Measurements from ENCODE around the gene NLRC5. TPM values are rescaled to one million over a fixed set of nuclear protein-coding genes. Genes with fewer than 3 reads are reported as not detected.

The NLRC5 gene
- total and polyA plus RNA-seq, 9 of the 15 experiments (the other 6 are each of a cell fraction or from before 2014, with no cell fraction given) = 0.59 to 0.71 TPM; not detected in 7

- no peak for TF ChIP-seq ZNF282 (CRISPR knock-in tag; IDR thresholded peaks at IDR 0.05)
- TF ChIP-seq RBM25 (IDR thresholded peaks at IDR 0.05; ENCODE audit: low read depth, low read length, severe bottlenecking) = no peak
- no peak for TF ChIP-seq RREB1 (CRISPR knock-in tag; IDR thresholded peaks at IDR 0.05)
- no peak for TF ChIP-seq ATF7 (IDR thresholded peaks at IDR 0.05)
These were observed 3.4 kb upstream of the NLRC5 start (continued) for GRCh38 chr16:56985962-56986360.

GRCh38 chr16:56986361-56986760 is 3.0 kb upstream of the NLRC5 start:
- FAIRE-seq (no peak), DNase-seq (ENCODE audit: extremely low read depth in 1 of 4, low spot score in 3 of 4) (no peak), ATAC-seq (no peak)
- in situ Hi-C loops (cut with MboI) (no loop called here), intact Hi-C loops (cut with micrococcal nuclease) (no loop called here)
- no TSS peak for BruUV-seq (replicated peaks)
- peaks cover 0 to 9% of the 10 kb centered on the region in 2 experiments; a peak in 2 of 5 replicates for H3K4me1 ChIP-seq (replicated peaks in 1 of 2; ENCODE audit: control insufficient read depth in 2 of 2, insufficient read depth in 2 of 2, low read length in 2 of 2)
- no peaks in the 10 kb centered on the region for H3K36me3 ChIP-seq (ENCODE audit: control insufficient read depth, insufficient read depth, low read length)
- 0% methylated on average over 1 of the region's 1 CpG for WGBS (ENCODE audit: insufficient coverage, low coverage, missing lambda C conversion rate)
- no peaks in the 10 kb centered on the region for H3K9me1 ChIP-seq (ENCODE audit: control insufficient read depth, insufficient read depth, low read length)
- peaks cover 37 to 78% of the 10 kb centered on the region in 2 experiments for H3K27me3 ChIP-seq (ENCODE audit: control insufficient read depth in 2 of 2, insufficient read depth in 2 of 2, low read length in 2 of 2)
- ChIA-PET POLR2A (no interaction called here), CTCF (ENCODE audit: low intra/inter-chr PET ratio) (no interaction called here)
- H3K27ac ChIP-seq (ENCODE audit: extremely low read depth, low read depth, low read length) = no peak overlapping the region
- no peak overlapping the region for H2AFZ ChIP-seq (ENCODE audit: low read depth, low read length)
- no peaks in the 10 kb centered on the region for H3K79me2 ChIP-seq (ENCODE audit: control insufficient read depth, insufficient read depth, low read length)
- H3K9me3 ChIP-seq (replicated peaks; ENCODE audit: control insufficient read depth, insufficient read depth, low read depth, low read length) = no peaks in the 10 kb centered on the region
- no peak overlapping the region for H3K4me3 ChIP-seq
- H3K9ac ChIP-seq (ENCODE audit: insufficient read depth in 1 of 2, low read depth in 2 of 2, low read length in 2 of 2) = no peak overlapping the region
- H3K4me2 ChIP-seq (ENCODE audit: insufficient read depth, low read length) = no peak overlapping the region
- H4K20me1 ChIP-seq (replicated peaks; ENCODE audit: control insufficient read depth, insufficient read depth, low read length) = peaks cover 4% of the 10 kb centered on the region
- TF ChIP-seq ESRRA (IDR thresholded peaks at IDR 0.05; ENCODE audit: borderline replicate concordance, low read depth) (no peak), ZNF316 (IDR thresholded peaks at IDR 0.05) (no peak), RBM17 (IDR thresholded peaks at IDR 0.05; ENCODE audit: borderline replicate concordance, low read depth, low read length) (no peak), ATF4 (CRISPR knock-in tag; IDR thresholded peaks at IDR 0.05) (no peak), FOSL1 (tag; conservative IDR thresholded peaks at IDR 0.05) (no peak), SMARCA5 (IDR thresholded peaks at IDR 0.05) (no peak), CBX5 (IDR thresholded peaks at IDR 0.05; ENCODE audit: borderline replicate concordance, low read depth) (no peak), TFAP4 (CRISPR knock-in tag; IDR thresholded peaks at IDR 0.05; ENCODE audit: borderline replicate concordance) (no peak), KLF1 (tag; IDR thresholded peaks at IDR 0.05) (no peak), SREBF1 (IDR thresholded peaks at IDR 0.05; ENCODE audit: borderline replicate concordance, low read depth, low read length) (no peak), ARHGAP35 (IDR thresholded peaks at IDR 0.05; ENCODE audit: partially characterized antibody) (no peak), BCL6 (CRISPR knock-in tag; IDR thresholded peaks at IDR 0.05) (no peak)
